SK-N-SH (cell line): ENCODE data around the gene ADPRHL1. TPM values are rescaled to one million over a fixed set of nuclear protein-coding genes. Genes with fewer than 3 reads are reported as not detected.

Source experiments
- CTCF ChIA-PET: fragments of 300-600, 350-600 bp; formaldehyde crosslinking; extraction: SDS; loops from one replicate; lab custom pipeline; 2021; lab: Yijun Ruan, JAX
- POLR2A ChIA-PET: fragments of 350-600 bp; sonication (Branson Sonifier 250); formaldehyde crosslinking; extraction: SDS; loops from one replicate; lab custom pipeline; 2020; ENCODE audit warnings: antibody characterized with exemption, inconsistent platforms; lab: Yijun Ruan, JAX
- DNase-seq: peaks from one replicate; pipeline ENCODE4 v3.0.0; 2012
- H2AFZ ChIP-seq: fragments of 200-600 bp; sonication (generic); 2 replicates; pipeline ENCODE4 v1.8.1; 2016; ENCODE audit warnings: antibody characterized with exemption, mild to moderate bottlenecking, low read depth
- H3F3A ChIP-seq: fragments of 200-600 bp; sonication (generic); replicated peaks from 2 replicates; pipeline ENCODE3; 2016; ENCODE audit warnings: antibody characterized with exemption, mild to moderate bottlenecking; ENCODE audit not compliant: insufficient read depth
- H3K27ac ChIP-seq, 2 experiments: fragments of 200-500 bp in 1 of 2; fragments of 200-600 bp in 1 of 2; sonication (Bioruptor generic) in 1 of 2; sonication (generic), shearing (Covaris generic) in 1 of 2; 2 replicates each; pipeline versions ENCODE4 v1.5.1 to v1.6.1; 2014 to 2016; ENCODE audit warnings: low read depth in 2 of 2, inconsistent platforms in 1 of 2, low read length in 1 of 2, mild to moderate bottlenecking in 1 of 2, mixed read lengths in 1 of 2
- H3K27me3 ChIP-seq: fragments of 200-600 bp; sonication (generic), shearing (Covaris generic); 2 replicates; pipeline ENCODE4 v1.6.1; 2016; ENCODE audit warnings: mixed run types; ENCODE audit not compliant: insufficient read depth
- H3K36me3 ChIP-seq, 2 experiments: fragments of 200-500 bp in 1 of 2; fragments of 200-600 bp in 1 of 2; sonication (Bioruptor generic) in 1 of 2; sonication (generic) in 1 of 2; replicated peaks in 1 of 2; 2 replicates each; pipeline versions ENCODE3 to v1.5.1; 2014 to 2016; ENCODE audit warnings: low read length in 1 of 2, mild to moderate bottlenecking in 1 of 2; ENCODE audit not compliant: insufficient read depth in 2 of 2, control insufficient read depth in 1 of 2
- H3K4me1 ChIP-seq, 2 experiments: fragments of 200-500 bp in 1 of 2; fragments of 200-600 bp in 1 of 2; sonication (Bioruptor generic) in 1 of 2; sonication (generic), shearing (Covaris generic) in 1 of 2; 2 replicates each; pipeline versions ENCODE4 v1.5.1 to v1.6.1; 2014 to 2016; ENCODE audit warnings: low read depth in 1 of 2, low read length in 1 of 2, mixed run types in 1 of 2; ENCODE audit not compliant: insufficient read depth in 2 of 2, control insufficient read depth in 1 of 2
- H3K4me2 ChIP-seq: fragments of 200-600 bp; sonication (generic), shearing (Covaris generic); 2 replicates; pipeline ENCODE4 v1.6.1; 2017; ENCODE audit warnings: mixed run types
- H3K4me3 ChIP-seq, 2 experiments: fragments of 200-500 bp in 1 of 2; fragments of 200-600 bp in 1 of 2; sonication (Bioruptor generic) in 1 of 2; sonication (generic), shearing (Covaris generic) in 1 of 2; 2 replicates each; pipeline versions ENCODE4 v1.5.1 to v1.8.1; 2014 to 2016; ENCODE audit warnings: low read depth in 2 of 2, inconsistent platforms in 1 of 2, low read length in 1 of 2, mild to moderate bottlenecking in 1 of 2, mixed read lengths in 1 of 2, moderate library complexity in 1 of 2
- H3K79me2 ChIP-seq: fragments of 200-600 bp; sonication (generic); 2 replicates; pipeline ENCODE4 v1.8.1; 2017; ENCODE audit warnings: mild to moderate bottlenecking; ENCODE audit not compliant: insufficient read depth
- H3K9ac ChIP-seq: fragments of 200-600 bp; sonication (generic); 2 replicates; pipeline ENCODE4 v1.6.1; 2017; ENCODE audit warnings: mixed run types
- H3K9me2 ChIP-seq: fragments of 200-600 bp; sonication (generic); 2 replicates; pipeline ENCODE4 v1.6.1; 2017; ENCODE audit warnings: mixed run types
- H3K9me3 ChIP-seq: fragments of 200-600 bp; sonication (generic); 2 replicates; pipeline ENCODE4 v1.6.1; 2017; ENCODE audit warnings: mixed run types, mild to moderate bottlenecking, moderate library complexity
- H4K20me1 ChIP-seq: fragments of 200-600 bp; sonication (generic); 2 replicates; pipeline ENCODE4 v1.6.1; 2017; ENCODE audit warnings: mild to moderate bottlenecking, mixed run types; ENCODE audit not compliant: insufficient read depth
- CTCF ChIP-seq: fragments of 200-600 bp; sonication (generic); IDR thresholded peaks from 2 replicates; pipeline ENCODE4 v1.6.1; 2017; ENCODE audit warnings: antibody characterized with exemption, mild to moderate bottlenecking, moderate library complexity
- EP300 ChIP-seq, 2 experiments: IDR thresholded peaks; 2 replicates each; pipeline versions ENCODE4 v1.4.0 to v1.6.1; 2012; ENCODE audit warnings: borderline replicate concordance in 1 of 2, low read depth in 1 of 2, low read length in 1 of 2
- EZH2phosphoT487 ChIP-seq: fragments of 200-600 bp; sonication (generic); IDR thresholded peaks from 2 replicates; pipeline ENCODE4 v1.6.1; 2017; ENCODE audit warnings: low read depth, mixed run types, mild to moderate bottlenecking, antibody characterized with exemption, moderate library complexity, borderline replicate concordance
- FOXM1 ChIP-seq: IDR thresholded peaks from 2 replicates; pipeline ENCODE4 v1.4.0; 2012; ENCODE audit warnings: low read depth, mild to moderate bottlenecking
- GABPA ChIP-seq: IDR thresholded peaks from 2 replicates; pipeline ENCODE4 v1.4.0; 2012; ENCODE audit warnings: low read depth, mild to moderate bottlenecking
- GATA2 ChIP-seq: sonication (generic); formaldehyde crosslinking; IDR thresholded peaks from 2 replicates; pipeline ENCODE4 v1.5.0; 2020; ENCODE audit warnings: mild to moderate bottlenecking, missing genetic modification reagents
- IRF3 ChIP-seq: fragments of 150-350 bp; IDR thresholded peaks from 2 replicates; pipeline ENCODE4 v1.6.1; 2016; ENCODE audit warnings: mild to moderate bottlenecking, low read depth, low read length
- JUND ChIP-seq: IDR thresholded peaks from 2 replicates; pipeline ENCODE4 v1.4.0; 2012
- MAX ChIP-seq: IDR thresholded peaks from 2 replicates; pipeline ENCODE4 v1.4.0; 2012; ENCODE audit warnings: low read depth
- NRF1 ChIP-seq: IDR thresholded peaks from 2 replicates; pipeline ENCODE4 v1.6.1; 2012; ENCODE audit warnings: low read depth, mild to moderate bottlenecking, low read length
- RCOR1 ChIP-seq: fragments of 150-350 bp; IDR thresholded peaks from 2 replicates; pipeline ENCODE4 v1.6.1; 2017; ENCODE audit warnings: antibody characterized with exemption, low read length
- RXRA ChIP-seq: IDR thresholded peaks from 2 replicates; pipeline ENCODE4 v1.4.0; 2012; ENCODE audit warnings: low read depth, mild to moderate bottlenecking, borderline replicate concordance
- SMC3 ChIP-seq: IDR thresholded peaks from 2 replicates; pipeline ENCODE4 v1.6.1; 2012; ENCODE audit warnings: low read depth, low read length, improper control_type of control experiment
- TCF12 ChIP-seq: IDR thresholded peaks from 2 replicates; pipeline ENCODE4 v1.4.0; 2012
- TEAD4 ChIP-seq: IDR thresholded peaks from 2 replicates; pipeline ENCODE4 v1.4.0; 2012; ENCODE audit warnings: mild to moderate bottlenecking, borderline replicate concordance; ENCODE audit not compliant: insufficient read depth
- USF1 ChIP-seq: IDR thresholded peaks from 2 replicates; pipeline ENCODE4 v1.4.0; 2012; ENCODE audit warnings: low read depth, borderline replicate concordance
- USF2 ChIP-seq: fragments of 150-350 bp; IDR thresholded peaks from 2 replicates; pipeline ENCODE4 v1.6.1; 2017; ENCODE audit warnings: antibody characterized with exemption, low read length, low read depth, borderline replicate concordance
- ZBTB33 ChIP-seq: IDR thresholded peaks from 2 replicates; pipeline ENCODE4 v1.4.0; 2012; ENCODE audit warnings: low read depth, borderline replicate concordance
- WGBS: methylation state at CpG from one replicate; pipeline ENCODE4 v1.1.6; 2017; ENCODE audit warnings: low lambda C conversion rate; 5-methylcytosine and 5-hydroxymethylcytosine counted together
- polyA plus RNA-seq, 3 experiments: library from polyadenylated mRNA; depleted of rRNA; stranded (reverse); fragments of >200 nt; gene quantifications; 2 replicates each; pipeline ENCODE4 v1.2.3, GENCODE V29; 2012

Gene ADPRHL1
- polyA plus RNA-seq, 1 of the 3 experiments (the other 2 are of a cell fraction): 1.0 TPM

- H3K79me2 ChIP-seq: no peaks in the 10 kb centered on the region
- CTCF ChIA-PET: interaction anchor here (1.0 kb wide), 1 partner anchor 54 kb away, joined by 5 read pairs; no protein-coding TSS in a partner anchor
- TF ChIP-seq MAX (no peak), NRF1 (no peak), GATA2 (CRISPR knock-in tag) (no peak), GABPA (no peak), RXRA (no peak), FOXM1 (no peak), CTCF (no peak), JUND (no peak), TEAD4 (no peak), ZBTB33 (no peak), EP300 (IDR thresholded peaks at IDR 0.05; ENCODE audit: borderline replicate concordance in 1 of 2, low read depth in 1 of 2, low read length in 1 of 2) (no peak), SMC3 (no peak), RCOR1 (no peak), USF1 (no peak), TCF12 (no peak), EZH2phosphoT487 (no peak), IRF3 (no peak), USF2 (no peak)
- DNase-seq: no peak
- H2AFZ ChIP-seq: no peak overlapping the region
- no peaks in the 10 kb centered on the region for H3K9me2 ChIP-seq
- H3K9ac ChIP-seq: no peak overlapping the region
- H3K4me1 ChIP-seq: no peaks in the 10 kb centered on the region; a peak in 1 of 4 replicates
- POLR2A ChIA-PET: no interaction called here
- no peak overlapping the region for H3K4me2 ChIP-seq
- no peaks in the 10 kb centered on the region for H4K20me1 ChIP-seq
- no peaks in the 10 kb centered on the region for H3K9me3 ChIP-seq
- H3K4me3 ChIP-seq: no peak overlapping the region
- H3K27ac ChIP-seq: no peak overlapping the region
- H3F3A ChIP-seq: no peaks in the 10 kb centered on the region
- H3K27me3 ChIP-seq: no peaks in the 10 kb centered on the region
- 97% methylated on average over 5 of the region's 6 CpGs for WGBS
- peaks cover 6 to 11% of the 10 kb centered on the region in 2 experiments for H3K36me3 ChIP-seq
Observed at GRCh38 chr13:113447596-113447995, 5.7 kb downstream of the ADPRHL1 start.
